Vagina (tissue), 2 donors: ENCODE measurements around the gene APOC3.

ENCODE experiments used
- CTCF ChIP-seq, 3 experiments: fragments of 450-650 bp in 2 of 3; fragments of 200-600 bp in 1 of 3; sonication (generic) in 1 of 3; IDR thresholded peaks; one replicate each; pipeline ENCODE4 v1.5.1; 2017 to 2019; ENCODE audit warnings: antibody characterized with exemption in 3 of 3, mild to moderate bottlenecking in 2 of 3, moderate library complexity in 2 of 3
- POLR2A ChIP-seq, 2 donors: fragments of 450-650 bp; IDR thresholded peaks; one replicate each; pipeline ENCODE4 v1.6.1; 2017; ENCODE audit warnings: antibody characterized with exemption in 2 of 2, mild to moderate bottlenecking in 2 of 2, moderate library complexity in 2 of 2

DNA sequence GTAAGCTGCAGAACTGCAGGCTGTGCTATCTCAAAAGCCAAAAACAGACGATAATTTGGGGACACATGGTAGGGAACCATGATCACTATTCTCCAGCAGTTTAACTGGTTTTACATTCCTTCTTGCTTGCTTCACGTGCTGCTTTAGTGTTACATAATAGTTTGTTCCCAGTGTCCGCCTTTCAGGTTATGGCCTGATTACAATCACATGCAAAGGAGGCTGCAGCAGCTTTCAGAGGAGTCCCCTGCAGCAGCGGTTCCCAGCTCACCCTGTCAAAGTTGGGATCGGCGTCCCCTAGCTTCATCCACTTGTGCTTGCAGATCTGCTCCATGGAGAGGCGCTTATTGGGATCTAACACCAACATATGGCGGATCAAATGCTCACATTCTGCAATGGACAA, 46.9 kb downstream of the APOC3 start:
- no peak for TF ChIP-seq CTCF (IDR thresholded peaks at IDR 0.05)
- no peak for TF ChIP-seq POLR2A (IDR thresholded peaks at IDR 0.05)
